ENCODE data around the gene KCP. TPM values are rescaled to one million over a fixed set of nuclear protein-coding genes. Genes with fewer than 3 reads are reported as not detected.
A peak's percentile ranks its signal among the peaks of the same experiment; 100 is the strongest.

The KCP gene
- total RNA-seq, 1 experiment from 2014 or later, result 1.6 TPM

GRCh38 chr7:128936798-128937197, 26.3 kb upstream of the KCP start:
- H3K4me3 ChIP-seq (replicated peaks in 1 of 2; ENCODE audit: low read depth in 1 of 2, low read length in 2 of 2), result no peak overlapping the region
- no peaks in the 10 kb centered on the region for H3K9me2 ChIP-seq (ENCODE audit: insufficient read depth)
- H3K27ac ChIP-seq (ENCODE audit: low read depth, low read length), result no peak overlapping the region
- ChIA-PET POLR2A (no interaction called here), CTCF (no interaction called here), RAD21 (ENCODE audit: low non-redundant PET in 1 of 2, low total read pairs in 2 of 2, uncharacterized antibody in 2 of 2, unreplicated experiment in 2 of 2) (no interaction called here)
- DNase-seq (ENCODE audit: low read depth, low spot score) (no peak), ATAC-seq (no peak)
- H3K27me3 ChIP-seq (ENCODE audit: insufficient read depth, low read length), result no peaks in the 10 kb centered on the region
- TF ChIP-seq SIN3A (IDR thresholded peaks at IDR 0.05; ENCODE audit: low read depth) (no peak), SRF (IDR thresholded peaks at IDR 0.05; ENCODE audit: low read depth) (no peak), TCF7L2 (IDR thresholded peaks at IDR 0.05; ENCODE audit: borderline replicate concordance, extremely low read depth, insufficient read depth, insufficient read length) (no peak), EGR1 (IDR thresholded peaks at IDR 0.05; ENCODE audit: low read depth) (no peak), FOSL1 (IDR thresholded peaks at IDR 0.05; ENCODE audit: low read depth) (no peak), ZFX (IDR thresholded peaks at IDR 0.05) (no peak), REST (IDR thresholded peaks at IDR 0.05; ENCODE audit: low read depth) (no peak), EZH2phosphoT487 (IDR thresholded peaks at IDR 0.05; ENCODE audit: borderline replicate concordance) (no peak), JUND (IDR thresholded peaks at IDR 0.05) (no peak), CBX3 (IDR thresholded peaks at IDR 0.05; ENCODE audit: low read depth) (no peak), ZNF274 (IDR thresholded peaks at IDR 0.05; ENCODE audit: low read depth, low read length) (no peak)
- TF ChIP-seq, protein P1, sequence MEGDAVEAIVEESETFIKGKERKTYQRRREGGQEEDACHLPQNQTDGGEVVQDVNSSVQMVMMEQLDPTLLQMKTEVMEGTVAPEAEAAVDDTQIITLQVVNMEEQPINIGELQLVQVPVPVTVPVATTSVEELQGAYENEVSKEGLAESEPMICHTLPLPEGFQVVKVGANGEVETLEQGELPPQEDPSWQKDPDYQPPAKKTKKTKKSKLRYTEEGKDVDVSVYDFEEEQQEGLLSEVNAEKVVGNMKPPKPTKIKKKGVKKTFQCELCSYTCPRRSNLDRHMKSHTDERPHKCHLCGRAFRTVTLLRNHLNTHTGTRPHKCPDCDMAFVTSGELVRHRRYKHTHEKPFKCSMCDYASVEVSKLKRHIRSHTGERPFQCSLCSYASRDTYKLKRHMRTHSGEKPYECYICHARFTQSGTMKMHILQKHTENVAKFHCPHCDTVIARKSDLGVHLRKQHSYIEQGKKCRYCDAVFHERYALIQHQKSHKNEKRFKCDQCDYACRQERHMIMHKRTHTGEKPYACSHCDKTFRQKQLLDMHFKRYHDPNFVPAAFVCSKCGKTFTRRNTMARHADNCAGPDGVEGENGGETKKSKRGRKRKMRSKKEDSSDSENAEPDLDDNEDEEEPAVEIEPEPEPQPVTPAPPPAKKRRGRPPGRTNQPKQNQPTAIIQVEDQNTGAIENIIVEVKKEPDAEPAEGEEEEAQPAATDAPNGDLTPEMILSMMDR (IDR thresholded peaks at IDR 0.05 in 2 of 3, conservative IDR thresholded peaks at IDR 0.05 in 1 of 3; ENCODE audit: borderline replicate concordance in 1 of 3, insufficient read depth in 1 of 3, low read depth in 2 of 3, low read length in 2 of 3), result no peak
- BruUV-seq (replicated peaks), result no TSS peak
- H3K9me3 ChIP-seq (ENCODE audit: control insufficient read depth in 1 of 2, insufficient read depth in 1 of 2, low read depth in 1 of 2, low read length in 2 of 2), result no peaks in the 10 kb centered on the region
- H3K9ac ChIP-seq (ENCODE audit: low read length), result no peak overlapping the region
- no peaks in the 10 kb centered on the region for H3K79me2 ChIP-seq (ENCODE audit: insufficient read depth, low read length)
- H3K36me3 ChIP-seq (ENCODE audit: control insufficient read depth in 1 of 2, insufficient read depth in 2 of 2, low read length in 2 of 2), result no peaks in the 10 kb centered on the region
- H3K4me1 ChIP-seq (ENCODE audit: control insufficient read depth in 1 of 2, insufficient read depth in 2 of 2, low read length in 2 of 2), result peaks cover 10 to 22% of the 10 kb centered on the region in 2 experiments; a peak in 3 of 4 replicates
- intact Hi-C loops (cut with micrococcal nuclease), result no loop called here
- H3K4me2 ChIP-seq (ENCODE audit: low read length), result peak overlapping the region; percentile 99
- no peaks in the 10 kb centered on the region for H4K20me1 ChIP-seq (ENCODE audit: insufficient read depth)
- H2AFZ ChIP-seq (ENCODE audit: low read depth, low read length, poor library complexity, severe bottlenecking), result no peak overlapping the region

Measured in HCT116 (cell line).